ENCODE data around the gene KCTD16. TPM values are rescaled to one million over a fixed set of nuclear protein-coding genes. Genes with fewer than 3 reads are reported as not detected.

The KCTD16 gene
- total RNA-seq, 2 donors from 2014 or later, result 0.27 to 0.35 TPM

DNA sequence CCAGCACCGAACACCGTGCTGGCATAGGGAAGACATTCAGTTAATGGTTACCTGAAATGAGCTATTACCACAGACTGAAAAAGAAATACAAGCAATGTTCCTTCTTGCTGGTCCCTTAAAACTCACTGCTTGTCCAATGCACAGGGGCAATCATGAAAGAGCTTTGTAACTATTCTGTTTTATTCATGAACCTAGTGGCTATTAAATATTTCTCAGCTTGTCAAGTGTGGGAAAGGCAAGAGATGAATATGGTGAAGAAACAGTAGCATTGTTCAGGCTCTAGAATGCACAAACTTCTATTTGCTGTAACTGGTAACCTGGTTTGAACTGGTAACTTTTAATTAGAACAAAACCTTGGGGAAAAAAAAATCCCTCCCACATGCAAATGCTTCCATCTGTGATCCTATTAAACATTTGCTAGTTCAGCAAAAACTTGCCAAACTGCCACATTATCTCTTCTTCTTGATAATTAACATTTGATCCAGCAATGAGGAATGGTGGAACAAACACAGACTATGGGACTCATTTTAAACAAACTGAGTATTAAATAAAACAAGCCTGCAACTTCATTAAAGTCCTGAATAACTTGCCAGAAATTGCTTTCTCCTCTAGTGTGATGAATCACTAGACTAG, 36.4 kb upstream of the KCTD16 start:
- no peak for TF ChIP-seq CTCF (IDR thresholded peaks at IDR 0.05)
- Histone ChIP-seq H3K4me1 (ENCODE audit: control insufficient read depth in 1 of 2, low read depth in 2 of 2) (no peaks in the 10 kb centered on the region), H3K9me3 (no peaks in the 10 kb centered on the region), H3K4me3 (no peak overlapping the region), H3K27me3 (replicated peaks; ENCODE audit: insufficient read depth) (no peaks in the 10 kb centered on the region), H3K36me3 (no peaks in the 10 kb centered on the region), H3K27ac (no peak overlapping the region)
- ATAC-seq (ENCODE audit: insufficient number of reproducible peaks, low FRiP score, low read depth) (no peak), DNase-seq (ENCODE audit: low spot score) (no peak)

GRCh38 chr5:144135113-144135762, 35.4 kb upstream of the KCTD16 start:
- no peak for DNase-seq (ENCODE audit: low spot score)
- Histone ChIP-seq H3K36me3 (no peaks in the 10 kb centered on the region), H3K27ac (no peak overlapping the region), H3K4me3 (no peak overlapping the region), H3K4me1 (ENCODE audit: control insufficient read depth in 1 of 2, low read depth in 2 of 2) (no peaks in the 10 kb centered on the region), H3K9me3 (no peaks in the 10 kb centered on the region), H3K27me3 (replicated peaks; ENCODE audit: insufficient read depth) (no peaks in the 10 kb centered on the region)
- no peak for ATAC-seq (ENCODE audit: insufficient number of reproducible peaks, low FRiP score, low read depth)
- TF ChIP-seq CTCF (IDR thresholded peaks at IDR 0.05), result no peak

DNA sequence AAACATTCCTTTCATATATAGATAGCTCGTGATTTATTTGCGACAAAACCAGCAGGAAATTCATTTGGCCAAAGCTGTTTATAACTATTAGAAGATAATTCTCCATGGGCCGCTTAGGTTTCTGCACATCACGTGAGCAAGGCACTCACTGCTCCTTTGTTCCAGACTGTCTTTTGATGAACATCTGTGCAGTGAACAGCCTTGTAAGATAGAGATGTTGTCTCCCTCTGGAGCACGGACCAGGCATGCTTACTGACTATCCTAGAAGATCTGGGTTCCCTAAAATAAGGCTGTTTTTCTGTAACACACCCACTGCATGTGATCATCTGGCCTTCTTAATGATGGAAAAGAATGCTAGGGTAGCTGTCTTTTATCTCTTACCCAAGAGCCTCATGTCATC, 31.1 kb upstream of the KCTD16 start:
- no peaks in the 10 kb centered on the region for H3K36me3 ChIP-seq
- TF ChIP-seq CTCF (IDR thresholded peaks at IDR 0.05), result no peak
- no peak for ATAC-seq (ENCODE audit: insufficient number of reproducible peaks, low FRiP score, low read depth)

GRCh38 chr5:144141585-144141984, 29.1 kb upstream of the KCTD16 start:
- no peak for DNase-seq (ENCODE audit: low spot score)
- Histone ChIP-seq H3K27me3 (replicated peaks; ENCODE audit: insufficient read depth) (no peaks in the 10 kb centered on the region), H3K9me3 (no peaks in the 10 kb centered on the region), H3K4me1 (ENCODE audit: control insufficient read depth in 1 of 2, low read depth in 2 of 2) (no peaks in the 10 kb centered on the region), H3K36me3 (no peaks in the 10 kb centered on the region), H3K4me3 (no peak overlapping the region), H3K27ac (no peak overlapping the region)
- TF ChIP-seq CTCF (IDR thresholded peaks at IDR 0.05), result no peak
- ATAC-seq (ENCODE audit: insufficient number of reproducible peaks, low FRiP score, low read depth), result no peak

More for the DNA sequence above, 31.1 kb upstream of the KCTD16 start:
- Histone ChIP-seq H3K9me3 (no peaks in the 10 kb centered on the region), H3K27ac (no peak overlapping the region), H3K4me3 (no peak overlapping the region), H3K4me1 (ENCODE audit: control insufficient read depth in 1 of 2, low read depth in 2 of 2) (no peaks in the 10 kb centered on the region), H3K27me3 (replicated peaks; ENCODE audit: insufficient read depth) (no peaks in the 10 kb centered on the region)
- DNase-seq (ENCODE audit: low spot score), result no peak

GRCh38 chr5:144142139-144142823, 28.4 kb upstream of the KCTD16 start:
- TF ChIP-seq CTCF (IDR thresholded peaks at IDR 0.05), result peak; percentile 44
- no peak for ATAC-seq (ENCODE audit: insufficient number of reproducible peaks, low FRiP score, low read depth)

More at GRCh38 chr5:144142139-144142823, 28.4 kb upstream of the KCTD16 start:
- Histone ChIP-seq H3K4me3 (no peak overlapping the region), H3K27ac (no peak overlapping the region), H3K9me3 (no peaks in the 10 kb centered on the region), H3K36me3 (no peaks in the 10 kb centered on the region), H3K27me3 (replicated peaks; ENCODE audit: insufficient read depth) (no peaks in the 10 kb centered on the region), H3K4me1 (ENCODE audit: control insufficient read depth in 1 of 2, low read depth in 2 of 2) (no peaks in the 10 kb centered on the region)
- no peak for DNase-seq (ENCODE audit: low spot score)

All from thoracic aorta (tissue), 2 donors.